TTC549 (cell line): Measurements from ENCODE around the gene CTSW.

Experiments
- FAIRE-seq: peaks from 2 replicates; lab custom pipeline; 2012; peaks lifted over from hg19 to GRCh38; lab: Jason Lieb, UNC

CTSW gene

DNA sequence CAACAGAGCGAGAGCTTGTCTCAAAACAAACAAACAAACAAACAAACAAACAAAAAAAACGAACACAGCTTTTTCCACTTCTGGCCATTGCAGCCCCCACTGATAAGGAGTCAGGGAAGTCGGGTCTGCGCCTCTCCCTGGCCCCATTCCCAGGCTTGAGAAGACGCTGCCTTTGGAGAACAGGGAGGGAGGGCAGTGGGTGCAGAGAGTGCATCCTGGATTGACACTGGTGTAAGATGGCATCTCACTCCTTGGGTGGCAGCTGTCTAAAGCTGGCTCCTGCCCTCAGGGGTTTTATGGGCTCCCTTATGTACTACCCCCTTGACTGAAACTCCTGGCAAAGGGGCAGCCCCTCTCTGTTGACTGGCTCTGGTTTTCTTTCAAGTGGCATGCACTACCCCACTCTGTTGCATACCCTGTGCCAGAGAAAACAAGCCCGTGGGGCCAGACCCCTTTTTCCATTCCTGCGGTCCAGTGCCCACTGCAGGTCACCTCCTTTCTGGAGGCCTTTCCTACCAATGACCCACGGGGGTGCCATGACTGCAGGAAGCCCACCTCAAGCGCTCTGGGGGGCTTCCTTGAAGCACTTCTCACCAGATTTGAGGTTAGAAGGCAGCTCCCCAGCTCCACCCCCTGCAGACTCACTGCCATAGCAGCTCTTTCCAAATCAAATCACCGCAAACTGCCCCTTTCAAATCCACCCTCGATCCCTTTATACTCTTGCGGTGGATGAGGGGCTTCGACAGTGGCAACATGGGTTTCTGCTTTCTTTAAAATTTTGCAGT lies 52.3 kb downstream of the CTSW start:
- FAIRE-seq, result no peak

DNA sequence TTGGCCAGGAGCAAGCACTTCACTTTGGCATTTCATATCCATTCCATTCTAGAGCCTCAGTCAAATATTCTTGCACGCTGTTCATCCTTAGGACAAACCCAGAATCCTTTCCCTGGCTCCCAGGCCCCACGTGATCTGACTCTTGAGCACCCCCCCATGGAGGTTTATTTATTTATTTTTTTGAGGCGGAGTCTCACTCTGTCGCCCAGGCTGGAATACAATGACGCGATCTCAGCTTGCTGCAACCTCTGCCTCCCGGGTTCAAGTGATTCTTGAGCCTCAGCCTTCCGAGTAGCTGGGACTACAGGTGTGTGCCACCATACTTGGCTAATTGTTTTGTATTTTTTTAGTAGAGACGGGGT lies 52.9 kb downstream of the CTSW start:
- no peak for FAIRE-seq
